SK-N-SH (cell line): Measurements from ENCODE around the gene ZNF865. TPM values are rescaled to one million over a fixed set of nuclear protein-coding genes. Genes with fewer than 3 reads are reported as not detected.

Source experiments
- CTCF ChIA-PET: fragments of 300-600, 350-600 bp; formaldehyde crosslinking; extraction: SDS; loops from one replicate; lab custom pipeline; 2021; lab: Yijun Ruan, JAX
- POLR2A ChIA-PET: fragments of 350-600 bp; sonication (Branson Sonifier 250); formaldehyde crosslinking; extraction: SDS; loops from one replicate; lab custom pipeline; 2020; ENCODE audit warnings: antibody characterized with exemption, inconsistent platforms; lab: Yijun Ruan, JAX
- DNase-seq: peaks from one replicate; pipeline ENCODE4 v3.0.0; 2012
- H2AFZ ChIP-seq: fragments of 200-600 bp; sonication (generic); 2 replicates; pipeline ENCODE4 v1.8.1; 2016; ENCODE audit warnings: antibody characterized with exemption, mild to moderate bottlenecking, low read depth
- H3F3A ChIP-seq: fragments of 200-600 bp; sonication (generic); replicated peaks from 2 replicates; pipeline ENCODE3; 2016; ENCODE audit warnings: antibody characterized with exemption, mild to moderate bottlenecking; ENCODE audit not compliant: insufficient read depth
- H3K27ac ChIP-seq, 2 experiments: fragments of 200-500 bp in 1 of 2; fragments of 200-600 bp in 1 of 2; sonication (Bioruptor generic) in 1 of 2; sonication (generic), shearing (Covaris generic) in 1 of 2; 2 replicates each; pipeline versions ENCODE4 v1.5.1 to v1.6.1; 2014 to 2016; ENCODE audit warnings: low read depth in 2 of 2, inconsistent platforms in 1 of 2, low read length in 1 of 2, mild to moderate bottlenecking in 1 of 2, mixed read lengths in 1 of 2
- H3K27me3 ChIP-seq: fragments of 200-600 bp; sonication (generic), shearing (Covaris generic); 2 replicates; pipeline ENCODE4 v1.6.1; 2016; ENCODE audit warnings: mixed run types; ENCODE audit not compliant: insufficient read depth
- H3K36me3 ChIP-seq, 2 experiments: fragments of 200-500 bp in 1 of 2; fragments of 200-600 bp in 1 of 2; sonication (Bioruptor generic) in 1 of 2; sonication (generic) in 1 of 2; replicated peaks in 1 of 2; 2 replicates each; pipeline versions ENCODE3 to v1.5.1; 2014 to 2016; ENCODE audit warnings: low read length in 1 of 2, mild to moderate bottlenecking in 1 of 2; ENCODE audit not compliant: insufficient read depth in 2 of 2, control insufficient read depth in 1 of 2
- H3K4me1 ChIP-seq, 2 experiments: fragments of 200-500 bp in 1 of 2; fragments of 200-600 bp in 1 of 2; sonication (Bioruptor generic) in 1 of 2; sonication (generic), shearing (Covaris generic) in 1 of 2; 2 replicates each; pipeline versions ENCODE4 v1.5.1 to v1.6.1; 2014 to 2016; ENCODE audit warnings: low read depth in 1 of 2, low read length in 1 of 2, mixed run types in 1 of 2; ENCODE audit not compliant: insufficient read depth in 2 of 2, control insufficient read depth in 1 of 2
- H3K4me2 ChIP-seq: fragments of 200-600 bp; sonication (generic), shearing (Covaris generic); 2 replicates; pipeline ENCODE4 v1.6.1; 2017; ENCODE audit warnings: mixed run types
- H3K4me3 ChIP-seq, 2 experiments: fragments of 200-500 bp in 1 of 2; fragments of 200-600 bp in 1 of 2; sonication (Bioruptor generic) in 1 of 2; sonication (generic), shearing (Covaris generic) in 1 of 2; 2 replicates each; pipeline versions ENCODE4 v1.5.1 to v1.8.1; 2014 to 2016; ENCODE audit warnings: low read depth in 2 of 2, inconsistent platforms in 1 of 2, low read length in 1 of 2, mild to moderate bottlenecking in 1 of 2, mixed read lengths in 1 of 2, moderate library complexity in 1 of 2
- H3K79me2 ChIP-seq: fragments of 200-600 bp; sonication (generic); 2 replicates; pipeline ENCODE4 v1.8.1; 2017; ENCODE audit warnings: mild to moderate bottlenecking; ENCODE audit not compliant: insufficient read depth
- H3K9ac ChIP-seq: fragments of 200-600 bp; sonication (generic); 2 replicates; pipeline ENCODE4 v1.6.1; 2017; ENCODE audit warnings: mixed run types
- H3K9me2 ChIP-seq: fragments of 200-600 bp; sonication (generic); 2 replicates; pipeline ENCODE4 v1.6.1; 2017; ENCODE audit warnings: mixed run types
- H3K9me3 ChIP-seq: fragments of 200-600 bp; sonication (generic); 2 replicates; pipeline ENCODE4 v1.6.1; 2017; ENCODE audit warnings: mixed run types, mild to moderate bottlenecking, moderate library complexity
- H4K20me1 ChIP-seq: fragments of 200-600 bp; sonication (generic); 2 replicates; pipeline ENCODE4 v1.6.1; 2017; ENCODE audit warnings: mild to moderate bottlenecking, mixed run types; ENCODE audit not compliant: insufficient read depth
- EP300 ChIP-seq, 2 experiments: IDR thresholded peaks; 2 replicates each; pipeline versions ENCODE4 v1.4.0 to v1.6.1; 2012; ENCODE audit warnings: borderline replicate concordance in 1 of 2, low read depth in 1 of 2, low read length in 1 of 2
- FOSL2 ChIP-seq: IDR thresholded peaks from 2 replicates; pipeline ENCODE4 v1.4.0; 2012; ENCODE audit warnings: low read depth, mild to moderate bottlenecking, moderate library complexity, borderline replicate concordance
- NRF1 ChIP-seq: IDR thresholded peaks from 2 replicates; pipeline ENCODE4 v1.6.1; 2012; ENCODE audit warnings: low read depth, mild to moderate bottlenecking, low read length
- RCOR1 ChIP-seq: fragments of 150-350 bp; IDR thresholded peaks from 2 replicates; pipeline ENCODE4 v1.6.1; 2017; ENCODE audit warnings: antibody characterized with exemption, low read length
- SIN3A ChIP-seq: IDR thresholded peaks from 2 replicates; pipeline ENCODE4 v1.6.1; 2012; ENCODE audit warnings: low read depth, mild to moderate bottlenecking, low read length, moderate library complexity, borderline replicate concordance
- WGBS: methylation state at CpG from one replicate; pipeline ENCODE4 v1.1.6; 2017; ENCODE audit warnings: low lambda C conversion rate; 5-methylcytosine and 5-hydroxymethylcytosine counted together
- polyA plus RNA-seq, 3 experiments: library from polyadenylated mRNA; depleted of rRNA; stranded (reverse); fragments of >200 nt; gene quantifications; 2 replicates each; pipeline ENCODE4 v1.2.3, GENCODE V29; 2012
- TF ChIP-seq, protein P1 (sequence below): fragments of 150-350 bp; IDR thresholded peaks from 2 replicates; pipeline ENCODE4 v1.6.1; 2017; ENCODE audit warnings: antibody characterized with exemption, low read length, low read depth, borderline replicate concordance

Gene ZNF865
- polyA plus RNA-seq, 1 of the 3 experiments (the other 2 are of a cell fraction), result 5.0 TPM

DNA sequence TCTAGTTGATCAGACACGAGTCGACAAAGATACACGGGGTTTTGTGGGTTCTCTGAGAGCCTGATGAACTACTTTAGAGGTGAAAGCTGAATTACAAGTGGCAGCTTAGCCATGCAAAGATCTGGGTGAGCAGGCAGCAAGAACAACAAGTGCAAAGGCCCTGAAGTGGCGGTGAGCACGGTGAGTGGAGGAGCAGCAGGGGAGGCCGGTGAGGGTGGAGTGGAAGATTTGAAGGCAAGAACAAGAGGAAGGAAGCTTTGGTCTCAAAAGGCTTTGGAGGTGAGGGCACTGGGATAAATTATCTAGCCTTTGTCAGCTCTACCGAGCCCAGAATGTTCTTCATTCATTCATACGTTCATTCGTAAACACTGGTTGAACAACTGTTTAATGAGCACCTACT is 1.4 kb downstream of the ZNF865 start (continued):
- TF ChIP-seq, protein P1, sequence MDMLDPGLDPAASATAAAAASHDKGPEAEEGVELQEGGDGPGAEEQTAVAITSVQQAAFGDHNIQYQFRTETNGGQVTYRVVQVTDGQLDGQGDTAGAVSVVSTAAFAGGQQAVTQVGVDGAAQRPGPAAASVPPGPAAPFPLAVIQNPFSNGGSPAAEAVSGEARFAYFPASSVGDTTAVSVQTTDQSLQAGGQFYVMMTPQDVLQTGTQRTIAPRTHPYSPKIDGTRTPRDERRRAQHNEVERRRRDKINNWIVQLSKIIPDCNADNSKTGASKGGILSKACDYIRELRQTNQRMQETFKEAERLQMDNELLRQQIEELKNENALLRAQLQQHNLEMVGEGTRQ, result no peak
- TF ChIP-seq, all 33 proteins: peak for 0

DNA sequence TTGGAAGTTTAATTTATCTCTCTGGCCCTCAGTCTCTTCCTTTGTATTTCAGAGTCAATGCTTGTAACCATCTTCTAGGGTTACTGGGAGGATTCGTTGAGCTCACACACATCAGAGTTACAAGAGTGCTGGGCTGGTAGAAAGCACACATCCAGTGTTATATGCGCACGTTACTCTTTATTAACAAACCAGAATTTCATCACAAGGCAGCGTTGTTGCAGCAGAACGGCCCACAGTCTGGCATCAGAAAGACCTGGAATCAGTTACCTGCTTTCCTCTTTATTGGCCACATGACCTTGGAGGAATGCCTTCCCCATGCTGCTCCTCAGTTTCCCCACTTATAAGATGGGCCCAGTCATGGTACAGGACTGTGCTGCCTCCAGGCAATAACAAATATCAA is 3.9 kb downstream of the ZNF865 start:
- Histone ChIP-seq H3K4me3 (no peak overlapping the region), H3K9ac (no peak overlapping the region), H3K9me2 (no peaks in the 10 kb centered on the region), H3K4me1 (peaks cover 2 to 11% of the 10 kb centered on the region in 2 experiments; a peak in 3 of 4 replicates), H2AFZ (no peak overlapping the region), H3F3A (peaks cover 9% of the 10 kb centered on the region), H3K9me3 (no peaks in the 10 kb centered on the region), H3K36me3 (peaks cover 16 to 24% of the 10 kb centered on the region in 2 experiments), H4K20me1 (peaks cover 53% of the 10 kb centered on the region), H3K27ac (no peak overlapping the region), H3K27me3 (no peaks in the 10 kb centered on the region), H3K79me2 (peaks cover 75% of the 10 kb centered on the region), H3K4me2 (no peak overlapping the region)
- no peak for TF ChIP-seq RCOR1
- no peak for TF ChIP-seq EP300 (IDR thresholded peaks at IDR 0.05; ENCODE audit: borderline replicate concordance in 1 of 2, low read depth in 1 of 2, low read length in 1 of 2)
- ChIA-PET POLR2A (no interaction called here), CTCF (interaction anchor here (1.0 to 1.1 kb wide), 2 partner anchors 10 to 92 kb away, joined by 3 read pairs; no protein-coding TSS in a partner anchor)
- WGBS, result 97% methylated on average over 5 of the region's 5 CpGs
- no peak for DNase-seq

DNA sequence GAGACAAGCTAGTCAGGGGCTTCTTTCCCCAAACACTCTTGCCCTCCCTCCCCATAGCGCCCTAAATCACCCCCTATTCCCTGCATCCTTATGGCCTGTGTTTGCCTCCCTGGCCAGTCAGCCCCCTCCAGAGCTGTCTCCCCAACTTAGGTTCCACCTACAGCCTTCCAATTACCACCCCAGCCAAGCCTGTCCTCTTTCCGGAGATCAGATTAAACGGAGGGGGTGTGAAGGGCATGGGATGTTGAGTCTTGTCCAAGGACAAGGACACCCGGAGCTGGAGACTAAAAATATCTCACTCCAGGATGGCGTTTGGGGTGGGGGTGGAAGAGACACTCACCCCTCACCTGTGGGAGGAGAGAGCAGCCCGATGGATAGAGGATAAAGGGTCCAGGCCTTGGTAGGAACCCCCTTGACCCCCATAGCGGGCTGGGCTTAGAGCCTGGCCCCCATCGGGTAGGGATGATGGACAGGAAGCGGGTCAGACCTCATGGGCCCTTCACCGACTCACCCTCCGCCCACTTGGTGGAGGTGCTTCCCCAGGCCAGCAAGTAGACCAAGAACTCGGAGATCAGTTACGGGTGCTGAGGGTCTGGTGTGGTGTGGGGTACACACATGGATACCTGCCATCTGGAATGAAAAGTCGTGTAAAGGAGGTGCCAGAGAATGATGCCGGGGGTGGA is 6.0 kb downstream of the ZNF865 start:
- Histone ChIP-seq H3K4me2 (no peak overlapping the region), H3K27ac (no peak overlapping the region), H3K4me1 (peaks cover 0 to 5% of the 10 kb centered on the region in 2 experiments; a peak in 2 of 4 replicates), H3K4me3 (no peak overlapping the region), H3K9me2 (no peaks in the 10 kb centered on the region), H4K20me1 (peaks cover 53% of the 10 kb centered on the region), H3K27me3 (no peaks in the 10 kb centered on the region), H3K9me3 (no peaks in the 10 kb centered on the region), H3K36me3 (peaks cover 24 to 32% of the 10 kb centered on the region in 2 experiments), H3K79me2 (peaks cover 67% of the 10 kb centered on the region), H3K9ac (no peak overlapping the region), H2AFZ (no peak overlapping the region), H3F3A (no peaks in the 10 kb centered on the region)
- ChIA-PET CTCF (interaction anchor here (1.6 kb wide), 1 partner anchor 144 kb away, joined by 6 read pairs; no protein-coding TSS in a partner anchor), POLR2A (interaction anchor here (0.6 kb wide), 1 partner anchor 25 kb away, joined by 4 read pairs; no protein-coding TSS in a partner anchor)
- TF ChIP-seq FOSL2, result no peak
- TF ChIP-seq, protein P1, result no peak
- no peak for TF ChIP-seq SIN3A
- no peak for TF ChIP-seq NRF1
- DNase-seq, result peak; percentile 9
- 88% methylated on average over 15 of the region's 15 CpGs for WGBS
